ENCODE results near the gene PIGR. TPM values are rescaled to one million over a fixed set of nuclear protein-coding genes. Genes with fewer than 3 reads are reported as not detected.

PIGR gene
- total RNA-seq, 1 experiment from 2014 or later, result not detected

GRCh38 chr1:206892351-206892984 lies 53.8 kb downstream of the PIGR start:
- H3K9me3 ChIP-seq (ENCODE audit: control insufficient read depth, low read depth, low read length), result no peaks in the 10 kb centered on the region
- H3T11ph ChIP-seq (ENCODE audit: low read length), result no peak overlapping the region
- H2BK20ac ChIP-seq (ENCODE audit: low read depth, low read length, poor library complexity, severe bottlenecking), result no peak overlapping the region
- no peak overlapping the region for H2AK5ac ChIP-seq (ENCODE audit: insufficient read length, low read length)
- Mint-ChIP-seq H3K9me3 (no peaks in the 10 kb centered on the region), H3K4me3 (no peak overlapping the region), H3K27me3 (ENCODE audit: low read depth) (peaks cover under 1% of the 10 kb centered on the region), H3K36me3 (ENCODE audit: insufficient read depth in 1 of 3, low read depth in 3 of 3) (no peaks in the 10 kb centered on the region), H3K27ac (no peak overlapping the region), H3K4me1 (peaks cover 22 to 26% of the 10 kb centered on the region in 2 experiments)
- no peak overlapping the region for H2BK120ac ChIP-seq (ENCODE audit: low read depth, low read length, poor library complexity, severe bottlenecking)
- no peak overlapping the region for H2AFZ ChIP-seq (ENCODE audit: low read length)
- H3K23me2 ChIP-seq (ENCODE audit: insufficient read length, low read depth, low read length, poor library complexity, severe bottlenecking), result no peaks in the 10 kb centered on the region
- H4K5ac ChIP-seq (ENCODE audit: insufficient read length, low read depth, low read length), result no peak overlapping the region
- no peak overlapping the region for H2BK5ac ChIP-seq (ENCODE audit: insufficient read length, low read length)
- H4K8ac ChIP-seq (replicated peaks; ENCODE audit: insufficient read length, low read depth, low read length), result no peak overlapping the region
- TF ChIP-seq, protein P1, sequence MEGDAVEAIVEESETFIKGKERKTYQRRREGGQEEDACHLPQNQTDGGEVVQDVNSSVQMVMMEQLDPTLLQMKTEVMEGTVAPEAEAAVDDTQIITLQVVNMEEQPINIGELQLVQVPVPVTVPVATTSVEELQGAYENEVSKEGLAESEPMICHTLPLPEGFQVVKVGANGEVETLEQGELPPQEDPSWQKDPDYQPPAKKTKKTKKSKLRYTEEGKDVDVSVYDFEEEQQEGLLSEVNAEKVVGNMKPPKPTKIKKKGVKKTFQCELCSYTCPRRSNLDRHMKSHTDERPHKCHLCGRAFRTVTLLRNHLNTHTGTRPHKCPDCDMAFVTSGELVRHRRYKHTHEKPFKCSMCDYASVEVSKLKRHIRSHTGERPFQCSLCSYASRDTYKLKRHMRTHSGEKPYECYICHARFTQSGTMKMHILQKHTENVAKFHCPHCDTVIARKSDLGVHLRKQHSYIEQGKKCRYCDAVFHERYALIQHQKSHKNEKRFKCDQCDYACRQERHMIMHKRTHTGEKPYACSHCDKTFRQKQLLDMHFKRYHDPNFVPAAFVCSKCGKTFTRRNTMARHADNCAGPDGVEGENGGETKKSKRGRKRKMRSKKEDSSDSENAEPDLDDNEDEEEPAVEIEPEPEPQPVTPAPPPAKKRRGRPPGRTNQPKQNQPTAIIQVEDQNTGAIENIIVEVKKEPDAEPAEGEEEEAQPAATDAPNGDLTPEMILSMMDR (conservative IDR thresholded peaks at IDR 0.05), result no peak
- no peak overlapping the region for H3K23ac ChIP-seq (ENCODE audit: insufficient read length, low read depth, low read length)
- no peak overlapping the region for H2BK12ac ChIP-seq (ENCODE audit: insufficient read length, low read depth, low read length)
- no CpG with 5 or more reads among the region's 3 CpGs for WGBS (ENCODE audit: extremely low coverage, insufficient read length, low lambda C conversion rate)
- H3K79me2 ChIP-seq (ENCODE audit: insufficient read depth, low read length), result no peaks in the 10 kb centered on the region
- no peak overlapping the region for H3K4me2 ChIP-seq (ENCODE audit: insufficient read depth, insufficient read length, low read length)
- H4K20me1 ChIP-seq (ENCODE audit: control insufficient read depth, insufficient read depth, insufficient read length), result no peaks in the 10 kb centered on the region
- no peak overlapping the region for H4K91ac ChIP-seq (ENCODE audit: insufficient read length, low read depth, low read length)
- H3K14ac ChIP-seq (ENCODE audit: insufficient read depth, low read length), result no peak overlapping the region
- H3K27me3 ChIP-seq (ENCODE audit: insufficient read depth, low read length), result no peaks in the 10 kb centered on the region
- H3K4me1 ChIP-seq (ENCODE audit: insufficient read depth, low read length), result peaks cover 6% of the 10 kb centered on the region
- H3K56ac ChIP-seq (ENCODE audit: insufficient read length, low read depth, low read length), result no peak overlapping the region
- H3K27ac ChIP-seq (ENCODE audit: insufficient read length, low read depth, low read length), result no peak overlapping the region
- no peak overlapping the region for H3K18ac ChIP-seq (ENCODE audit: insufficient read length, low read depth, low read length)
- DNase-seq, result no peak
- H3K79me1 ChIP-seq (ENCODE audit: insufficient read depth, low read depth, low read length, poor library complexity, severe bottlenecking), result no peaks in the 10 kb centered on the region
- no peak overlapping the region for H3K9ac ChIP-seq (ENCODE audit: extremely low read depth, insufficient read length, low read length)
- no peak overlapping the region for H2BK15ac ChIP-seq (ENCODE audit: low read depth, low read length)
- H3K4ac ChIP-seq (ENCODE audit: low read depth, low read length), result no peak overlapping the region

Data from H9 (cell line).